Endothelial cell of umbilical vein (primary cell): ENCODE measurements around the gene SLC9C1. TPM values are rescaled to one million over a fixed set of nuclear protein-coding genes. Genes with fewer than 3 reads are reported as not detected.

Experiments
- BruUV-seq: library from RNA; stranded (reverse); fragments of 400-500 nt; replicated peaks from 2 replicates; lab custom pipeline; 2021; lab: Mats Ljungman, UMichigan
- CTCF ChIA-PET: fragments of 300-600, 350-600 bp; sonication (Branson Sonifier 250); formaldehyde crosslinking; loops from one replicate; lab custom pipeline; 2021; ENCODE audit warnings: antibody characterized with exemption, inconsistent platforms; lab: Charles Lee
- POLR2A ChIA-PET: fragments of 300-600, 350-600 bp; sonication (Branson Sonifier 250); formaldehyde crosslinking; loops from one replicate; lab custom pipeline; 2021; ENCODE audit warnings: antibody characterized with exemption, inconsistent platforms; lab: Charles Lee
- DNase-seq: peaks from one replicate; pipeline ENCODE4 v3.0.0-alpha.2; 2011; ENCODE audit warnings: low read depth, low spot score
- FAIRE-seq: peaks from 2 replicates; lab custom pipeline; 2011; peaks lifted over from hg19 to GRCh38; lab: Jason Lieb, UNC
- H2AFZ ChIP-seq: 2 replicates; pipeline ENCODE4 v1.6.0; 2012; ENCODE audit warnings: low read depth, low read length, control low read depth, inconsistent platforms
- H3K27ac ChIP-seq: 2 replicates; pipeline ENCODE4 v1.5.1; 2011; ENCODE audit warnings: low read depth, mild to moderate bottlenecking, control low read depth, low read length, moderate library complexity; ENCODE audit not compliant: insufficient read depth
- H3K27me3 ChIP-seq, 2 experiments: 2 replicates each; pipeline versions ENCODE4 v1.6.0 to v1.6.1; 2011; ENCODE audit warnings: low read length in 2 of 2, mixed read lengths in 1 of 2; ENCODE audit not compliant: control insufficient read depth in 2 of 2, insufficient read depth in 2 of 2
- H3K36me3 ChIP-seq, 2 experiments: 2 replicates in 1 of 2; 3 replicates in 1 of 2; pipeline ENCODE4 v1.5.1; 2011; ENCODE audit warnings: low read length in 2 of 2, mild to moderate bottlenecking in 1 of 2, moderate library complexity in 1 of 2; ENCODE audit not compliant: control insufficient read depth in 2 of 2, insufficient read depth in 2 of 2; ENCODE audit errors: extremely low read depth in 1 of 2
- H3K4me1 ChIP-seq: 3 replicates; pipeline ENCODE4 v1.5.1; 2011; ENCODE audit warnings: mild to moderate bottlenecking, low read length; ENCODE audit not compliant: control insufficient read depth, insufficient read depth; ENCODE audit errors: extremely low read depth
- H3K4me2 ChIP-seq: 2 replicates; pipeline ENCODE4 v1.6.1; 2011; ENCODE audit warnings: low read length, control low read depth, mixed read lengths; ENCODE audit not compliant: insufficient read depth
- H3K4me3 ChIP-seq, 3 experiments: fragments of 200-600 bp in 1 of 3; sonication (generic), shearing (Covaris generic) in 1 of 3; replicated peaks in 1 of 3; 2 replicates each; pipeline ENCODE4 v1.5.1; 2011 to 2016; ENCODE audit warnings: control low read depth in 3 of 3, low read length in 3 of 3, mild to moderate bottlenecking in 2 of 3, inconsistent platforms in 1 of 3, low read depth in 1 of 3, moderate library complexity in 1 of 3; ENCODE audit not compliant: insufficient read depth in 1 of 3
- H3K79me2 ChIP-seq: 2 replicates; pipeline ENCODE4 v1.6.0; 2012; ENCODE audit warnings: low read length, inconsistent platforms; ENCODE audit not compliant: control insufficient read depth, insufficient read depth
- H3K9ac ChIP-seq: replicated peaks from 2 replicates; pipeline ENCODE3; 2011; ENCODE audit warnings: low read length, control low read depth; ENCODE audit not compliant: insufficient read depth; ENCODE audit errors: extremely low read depth
- H3K9me1 ChIP-seq: replicated peaks from 3 replicates; pipeline ENCODE4 v1.6.0; 2011; ENCODE audit warnings: mild to moderate bottlenecking, low read length; ENCODE audit not compliant: control insufficient read depth, insufficient read depth; ENCODE audit errors: extremely low read depth
- H3K9me3 ChIP-seq: replicated peaks from 2 replicates; pipeline ENCODE4 v1.5.1; 2012; ENCODE audit warnings: low read length, inconsistent platforms; ENCODE audit not compliant: control insufficient read depth, insufficient read depth
- H4K20me1 ChIP-seq: replicated peaks from 2 replicates; pipeline ENCODE3; 2011; ENCODE audit warnings: mild to moderate bottlenecking, low read length; ENCODE audit not compliant: control insufficient read depth, insufficient read depth; ENCODE audit errors: extremely low read depth
- CTCF ChIP-seq, 2 donors: IDR thresholded peaks; 1 replicate in 1 of 2; 2 replicates in 1 of 2; pipeline ENCODE4 v1.5.1; 2011; ENCODE audit warnings: low read length in 2 of 2, mild to moderate bottlenecking in 2 of 2, moderate library complexity in 2 of 2, control low read depth in 1 of 2, inconsistent platforms in 1 of 2, low read depth in 1 of 2; ENCODE audit not compliant: insufficient read depth in 1 of 2; ENCODE audit errors: extremely low read depth in 1 of 2
- EZH2 ChIP-seq: IDR thresholded peaks from 2 replicates; pipeline ENCODE4 v1.6.1; 2012; ENCODE audit warnings: borderline replicate concordance, low read depth, mild to moderate bottlenecking, moderate library complexity, low read length, inconsistent platforms; ENCODE audit not compliant: severe bottlenecking
- FOS ChIP-seq: IDR thresholded peaks from 2 replicates; pipeline ENCODE4 v1.6.1; 2011; ENCODE audit warnings: mild to moderate bottlenecking, low read length, moderate library complexity, borderline replicate concordance; ENCODE audit not compliant: insufficient read depth
- GATA2 ChIP-seq: IDR thresholded peaks from 2 replicates; pipeline ENCODE4 v1.7.0; 2011; ENCODE audit warnings: low read depth, mild to moderate bottlenecking, moderate library complexity, mixed read lengths, low read length; ENCODE audit not compliant: insufficient read length, insufficient read depth
- JUN ChIP-seq: IDR thresholded peaks from 2 replicates; pipeline ENCODE4 v1.6.1; 2011; ENCODE audit warnings: borderline replicate concordance, low read depth; ENCODE audit not compliant: insufficient read length, insufficient read depth
- MYC ChIP-seq: IDR thresholded peaks from one replicate; pipeline ENCODE4 v1.6.1; 2011; ENCODE audit warnings: mild to moderate bottlenecking, low read depth, low read length
- POLR2A ChIP-seq: IDR thresholded peaks from 2 replicates; pipeline ENCODE4 v1.6.1; 2012; ENCODE audit warnings: low read depth, mild to moderate bottlenecking, control low read depth, low read length
- POLR2AphosphoS5 ChIP-seq: IDR thresholded peaks from 2 replicates; pipeline ENCODE4 v1.6.1; 2012; ENCODE audit warnings: low read depth, mild to moderate bottlenecking, control low read depth, low read length, moderate library complexity; ENCODE audit not compliant: insufficient read depth
- dilution Hi-C: fragments of 300-500 bp; cut with MboI; formaldehyde crosslinking; loops from one replicate; pipeline ENCODE4 v1.15.0; 2019; ENCODE audit warnings: low sequenced_read_pairs; ENCODE audit not compliant: extremely low pct_ligation_motif_present
- intact Hi-C: fragments of 100-400 bp; cut with micrococcal nuclease; formaldehyde crosslinking; loops from one replicate; pipeline ENCODE4 v1.10.0; 2022
- polyA plus RNA-seq, 4 experiments: library from polyadenylated mRNA; depleted of rRNA in 3 of 4; stranded (reverse) in 3 of 4; unstranded in 1 of 4; fragments of >200 nt; gene quantifications; 2 replicates each; pipeline versions ENCODE4 v1.2.1 to v1.2.3, GENCODE V29; 2011 to 2012; ENCODE audit warnings: missing spikeins in 1 of 4
- total RNA-seq: library from RNA; stranded (reverse); gene quantifications from 2 replicates; pipeline ENCODE4 v1.2.3, GENCODE V29; 2021
- TF ChIP-seq, protein P1 (sequence below): IDR thresholded peaks from 2 replicates; pipeline ENCODE4 v1.6.1; 2011; ENCODE audit not compliant: insufficient read depth, insufficient read length

Gene SLC9C1
- total and polyA plus RNA-seq, 2 donors (not counting 3 experiments of a cell fraction or from before 2014, with no cell fraction given): not detected

GRCh38 chr3:112141293-112141692 is 152.7 kb downstream of the SLC9C1 start:
- no peaks in the 10 kb centered on the region for H4K20me1 ChIP-seq
- DNase-seq: no peak
- H3K27me3 ChIP-seq: peaks cover 3 to 5% of the 10 kb centered on the region in 2 experiments
- no peaks in the 10 kb centered on the region for H3K4me1 ChIP-seq
- no peaks in the 10 kb centered on the region for H3K36me3 ChIP-seq
- TF ChIP-seq MYC: no peak
- TF ChIP-seq, protein P1, sequence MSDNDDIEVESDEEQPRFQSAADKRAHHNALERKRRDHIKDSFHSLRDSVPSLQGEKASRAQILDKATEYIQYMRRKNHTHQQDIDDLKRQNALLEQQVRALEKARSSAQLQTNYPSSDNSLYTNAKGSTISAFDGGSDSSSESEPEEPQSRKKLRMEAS: no peak
- no peak overlapping the region for H3K27ac ChIP-seq
- no peaks in the 10 kb centered on the region for H3K79me2 ChIP-seq
- dilution Hi-C loops: no loop called here
- no peaks in the 10 kb centered on the region for H3K9me3 ChIP-seq
- intact Hi-C loops: no loop called here
- no peak overlapping the region for H3K4me2 ChIP-seq
- FAIRE-seq: no peak
- no peak overlapping the region for H3K9ac ChIP-seq
- BruUV-seq: no TSS peak
- CTCF ChIA-PET: no interaction called here
- POLR2A ChIA-PET: no interaction called here
- no peak overlapping the region for H3K4me3 ChIP-seq
- H2AFZ ChIP-seq: no peak overlapping the region
- no peaks in the 10 kb centered on the region for H3K9me1 ChIP-seq

- FAIRE-seq (no peak), DNase-seq (no peak)
- H2AFZ ChIP-seq: no peak overlapping the region
- peaks cover 3 to 5% of the 10 kb centered on the region in 2 experiments for H3K27me3 ChIP-seq
- no peaks in the 10 kb centered on the region for H3K9me1 ChIP-seq
- TF ChIP-seq EZH2: no peak
- TF ChIP-seq CTCF (IDR thresholded peaks at IDR 0.05; ENCODE audit: extremely low read depth in 1 of 2, insufficient read depth in 1 of 2, low read depth in 1 of 2, low read length in 2 of 2): no peak
- TF ChIP-seq, protein P1: no peak
- TF ChIP-seq MYC: no peak
- TF ChIP-seq JUN: no peak
- TF ChIP-seq POLR2AphosphoS5: no peak
- no peak for TF ChIP-seq POLR2A
- no peak for TF ChIP-seq FOS
- TF ChIP-seq GATA2: no peak
- no peak overlapping the region for H3K27ac ChIP-seq
- CTCF ChIA-PET: no interaction called here
- H3K79me2 ChIP-seq: no peaks in the 10 kb centered on the region
- intact Hi-C loops: no loop called here
- H3K4me1 ChIP-seq: no peaks in the 10 kb centered on the region
- no peak overlapping the region for H3K4me2 ChIP-seq
- no peaks in the 10 kb centered on the region for H4K20me1 ChIP-seq
- H3K9me3 ChIP-seq: no peaks in the 10 kb centered on the region
- POLR2A ChIA-PET: no interaction called here
- dilution Hi-C loops: no loop called here
- no peak overlapping the region for H3K4me3 ChIP-seq
- H3K9ac ChIP-seq: no peak overlapping the region
- no peaks in the 10 kb centered on the region for H3K36me3 ChIP-seq
- BruUV-seq: no TSS peak
These were observed 153.4 kb downstream of the SLC9C1 start for GRCh38 chr3:112140584-112140983.
